IgD-negative memory B cell (primary cell): ENCODE measurements around the gene KCNMA1. TPM values are rescaled to one million over a fixed set of nuclear protein-coding genes. Genes with fewer than 3 reads are reported as not detected.

Experiments used
- H3K27ac Mint-ChIP-seq, 3 donors: one replicate each; pipeline ENCODE4 v1.8.0; 2020 to 2022; ENCODE audit warnings: mild to moderate bottlenecking in 3 of 3, mixed read lengths in 3 of 3, moderate library complexity in 1 of 3
- H3K27me3 Mint-ChIP-seq: one replicate; pipeline ENCODE4 v1.8.0; 2021; ENCODE audit warnings: mixed read lengths
- H3K36me3 Mint-ChIP-seq: one replicate; pipeline ENCODE4 v1.8.0; 2020; ENCODE audit warnings: mild to moderate bottlenecking, mixed read lengths
- H3K4me1 Mint-ChIP-seq, 3 donors: one replicate each; pipeline ENCODE4 v1.8.0; 2020 to 2022; ENCODE audit warnings: mixed read lengths in 3 of 3, mild to moderate bottlenecking in 1 of 3
- H3K4me3 Mint-ChIP-seq, 4 donors: one replicate each; pipeline ENCODE4 v1.8.0; 2020 to 2022; ENCODE audit warnings: mild to moderate bottlenecking in 4 of 4, mixed read lengths in 4 of 4, moderate library complexity in 3 of 4
- H3K9me3 Mint-ChIP-seq, 3 donors: one replicate each; pipeline ENCODE4 v1.8.0; 2020 to 2021; ENCODE audit warnings: mixed read lengths in 3 of 3, mild to moderate bottlenecking in 1 of 3
- polyA plus RNA-seq: library from polyadenylated mRNA; unstranded; fragments of 300-500 nt; fragmentation: Illumina TruSeq; gene quantifications from one replicate; pipeline ENCODE4 v1.2.3, GENCODE V29; 2021

KCNMA1 gene
- polyA plus RNA-seq, 1 donor from 2014 or later, result 5.5 TPM

DNA sequence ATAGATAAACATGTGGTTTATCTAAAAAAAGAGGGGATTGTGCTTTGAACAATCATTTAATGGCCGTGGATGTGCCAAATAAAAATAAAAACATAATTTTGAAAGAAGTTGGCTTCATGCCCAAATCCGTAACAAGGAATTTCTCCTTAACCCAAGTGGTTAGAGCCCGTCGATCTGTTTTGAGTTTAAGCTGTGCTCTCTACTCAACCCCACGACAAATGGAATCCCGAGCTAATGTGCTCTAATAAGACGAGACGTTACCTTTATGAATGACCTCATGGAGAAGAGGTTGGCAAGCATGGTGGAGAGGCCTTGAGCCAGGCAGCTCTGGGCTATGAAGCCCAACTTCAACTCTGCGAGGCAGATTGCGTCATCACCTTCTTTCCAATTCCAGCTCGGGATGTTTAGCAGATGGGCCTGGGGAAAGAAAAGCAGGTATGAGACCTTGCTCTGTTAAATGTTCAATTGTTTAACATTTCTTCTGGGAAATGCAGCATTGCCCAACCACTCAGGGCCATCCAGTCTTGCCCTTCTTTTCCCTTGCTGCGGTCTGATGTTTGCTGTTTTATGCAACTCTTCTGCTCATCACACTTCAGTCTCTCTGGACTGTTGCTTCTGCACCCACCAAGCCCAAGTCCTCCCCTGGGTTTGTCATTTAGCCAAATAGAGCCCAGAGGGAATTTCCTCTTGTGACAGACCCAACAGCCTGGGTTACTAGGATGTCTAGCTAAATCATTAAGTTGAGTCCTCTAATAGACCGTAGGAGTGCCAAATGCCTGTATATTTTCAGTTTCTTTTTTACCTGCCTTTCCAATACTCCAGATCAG, 564.6 kb downstream of the KCNMA1 start:
- Mint-ChIP-seq H3K36me3 (no peaks in the 10 kb centered on the region), H3K27ac (no peak overlapping the region)

DNA sequence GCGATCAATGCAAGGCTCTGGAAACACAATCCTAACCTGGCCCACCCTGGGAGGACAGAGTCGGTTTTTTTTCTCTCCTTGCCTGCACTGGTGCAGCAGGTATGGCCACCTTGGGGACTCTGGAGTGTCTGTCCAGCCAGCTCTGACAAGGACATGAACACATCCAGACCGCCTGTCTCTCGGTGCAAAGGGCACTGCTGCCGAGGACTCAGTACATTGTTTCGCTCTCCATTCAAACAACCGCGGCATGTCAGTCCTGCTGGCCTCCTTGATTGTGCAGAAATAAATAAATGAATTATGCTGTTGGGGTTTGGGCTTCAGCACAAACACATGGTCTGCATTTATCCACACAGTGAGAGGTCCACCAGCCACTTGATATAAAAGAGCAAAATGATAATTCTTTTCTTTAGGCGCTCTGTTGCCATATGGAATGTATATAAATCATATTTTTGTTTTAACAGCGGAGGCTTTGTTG, 565.2 kb downstream of the KCNMA1 start:
- Mint-ChIP-seq H3K9me3 (no peaks in the 10 kb centered on the region), H3K36me3 (no peaks in the 10 kb centered on the region), H3K4me1 (no peaks in the 10 kb centered on the region), H3K4me3 (no peak overlapping the region), H3K27ac (no peak overlapping the region), H3K27me3 (peaks cover 4% of the 10 kb centered on the region)

More for the DNA sequence above, 564.6 kb downstream of the KCNMA1 start:
- Mint-ChIP-seq H3K9me3 (no peaks in the 10 kb centered on the region), H3K4me1 (no peaks in the 10 kb centered on the region), H3K4me3 (no peak overlapping the region), H3K27me3 (peaks cover 4% of the 10 kb centered on the region)

DNA sequence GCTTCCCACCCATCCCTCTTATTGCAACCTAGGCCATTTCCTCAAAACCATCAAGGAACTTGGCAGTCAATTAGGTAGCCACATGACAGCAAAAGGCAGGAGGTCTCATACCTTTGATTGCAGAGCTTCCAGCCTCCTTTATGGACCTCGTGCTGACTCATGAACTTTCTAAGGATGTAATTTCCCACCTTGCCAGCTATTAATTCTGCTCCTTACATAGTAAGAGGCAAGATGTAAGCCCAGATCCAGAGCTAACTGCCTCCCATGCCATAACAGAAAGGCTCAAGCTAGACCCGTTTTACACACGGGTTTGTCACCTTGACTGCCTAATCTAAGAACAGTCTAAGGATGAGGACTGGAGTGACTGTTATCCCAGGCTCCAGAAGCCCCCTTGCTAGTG, 565.7 kb downstream of the KCNMA1 start:
- no peaks in the 10 kb centered on the region for H3K9me3 Mint-ChIP-seq
- H3K27ac Mint-ChIP-seq, result no peak overlapping the region
- H3K4me3 Mint-ChIP-seq, result no peak overlapping the region
- no peaks in the 10 kb centered on the region for H3K36me3 Mint-ChIP-seq
- H3K27me3 Mint-ChIP-seq, result peaks cover 4% of the 10 kb centered on the region
- no peaks in the 10 kb centered on the region for H3K4me1 Mint-ChIP-seq

DNA sequence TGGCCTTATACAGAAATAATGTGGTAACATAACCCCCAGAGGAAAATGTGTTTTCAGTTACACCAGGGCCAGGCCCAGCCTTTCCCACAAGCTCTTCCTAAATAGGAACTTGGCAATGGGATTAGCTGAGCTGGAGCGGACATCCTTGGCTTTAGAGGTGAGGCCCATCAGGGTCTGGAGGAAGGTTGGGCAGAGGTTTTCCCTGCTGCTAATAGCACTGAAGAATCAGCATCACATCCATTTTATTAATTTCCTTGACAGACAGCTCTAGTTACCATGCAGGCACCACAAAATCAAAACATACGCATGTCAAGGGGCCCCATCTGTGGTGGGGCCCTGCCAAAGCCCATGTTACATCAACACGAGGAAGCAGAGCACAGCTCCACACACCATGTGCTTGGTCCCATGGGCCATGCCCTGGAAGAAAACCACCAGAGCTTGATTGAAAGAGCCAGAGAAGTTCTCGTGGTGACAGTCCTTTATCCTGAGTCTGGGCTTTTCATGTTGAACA, 566.6 kb downstream of the KCNMA1 start:
- Mint-ChIP-seq H3K4me1 (no peaks in the 10 kb centered on the region), H3K27ac (no peak overlapping the region), H3K4me3 (no peak overlapping the region), H3K9me3 (no peaks in the 10 kb centered on the region), H3K27me3 (peaks cover 3% of the 10 kb centered on the region), H3K36me3 (no peaks in the 10 kb centered on the region)

DNA sequence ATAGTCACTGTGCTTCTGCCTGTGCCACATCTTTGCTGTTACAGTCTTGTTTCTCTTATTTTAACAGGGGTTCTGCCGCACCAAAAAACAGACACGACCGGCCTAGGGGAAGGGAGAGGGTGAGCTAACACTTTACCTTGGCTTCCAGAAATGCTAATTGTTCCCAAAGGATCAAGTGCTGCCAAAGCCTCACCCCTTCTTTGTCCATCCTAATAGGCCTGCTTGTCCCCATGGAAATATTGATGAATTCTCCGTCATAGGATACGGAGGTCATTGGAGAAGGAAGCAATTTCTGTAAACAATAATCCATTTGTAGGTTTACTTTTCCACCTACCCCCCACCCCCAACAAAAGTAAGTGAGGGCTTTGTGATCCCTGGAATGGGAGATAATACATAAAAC, 567.3 kb downstream of the KCNMA1 start:
- no peaks in the 10 kb centered on the region for H3K4me1 Mint-ChIP-seq
- H3K27ac Mint-ChIP-seq, result no peak overlapping the region
- H3K4me3 Mint-ChIP-seq, result no peak overlapping the region
- no peaks in the 10 kb centered on the region for H3K36me3 Mint-ChIP-seq
- no peaks in the 10 kb centered on the region for H3K9me3 Mint-ChIP-seq
- peaks cover 3% of the 10 kb centered on the region for H3K27me3 Mint-ChIP-seq

DNA sequence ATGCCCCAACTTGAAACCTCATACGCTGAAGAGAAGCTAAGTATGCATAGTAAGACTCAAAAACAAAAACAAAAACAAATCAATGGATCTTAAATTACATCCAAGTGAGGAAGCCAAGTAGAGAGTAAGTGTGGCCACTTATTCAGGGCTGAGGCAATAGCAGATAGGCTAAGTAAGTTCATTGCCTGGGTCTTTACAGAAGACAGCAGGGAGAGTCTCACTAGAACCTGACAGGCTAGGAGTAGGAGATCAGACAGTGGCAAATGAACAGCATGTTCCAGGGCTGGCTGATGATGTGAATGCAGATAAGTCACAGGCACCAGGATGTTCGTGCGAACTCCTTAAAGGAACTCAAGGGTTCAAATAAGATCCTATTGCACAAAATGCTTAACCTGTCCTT, 568.6 kb downstream of the KCNMA1 start:
- Mint-ChIP-seq H3K4me1 (no peaks in the 10 kb centered on the region), H3K36me3 (no peaks in the 10 kb centered on the region), H3K9me3 (no peaks in the 10 kb centered on the region), H3K27ac (no peak overlapping the region), H3K4me3 (no peak overlapping the region), H3K27me3 (peaks cover 3% of the 10 kb centered on the region)

DNA sequence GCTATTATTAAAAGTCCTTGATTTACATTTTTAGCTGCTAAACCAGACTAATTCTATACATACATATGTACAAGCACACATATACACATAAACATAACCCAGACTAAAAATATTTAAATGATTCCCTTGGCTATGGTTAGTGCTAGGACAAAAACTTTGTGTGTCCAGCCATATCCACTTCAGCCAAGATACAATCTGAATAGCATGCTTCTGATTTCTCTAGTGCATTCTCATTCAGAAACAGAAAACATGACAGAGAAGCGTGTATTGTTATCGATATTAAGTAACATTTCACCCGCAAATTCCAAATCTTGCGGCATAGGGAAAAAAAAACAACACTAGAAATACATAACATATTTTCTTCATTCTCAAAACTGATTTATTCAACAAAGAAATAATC, 569.3 kb downstream of the KCNMA1 start:
- Mint-ChIP-seq H3K27ac (no peak overlapping the region), H3K36me3 (no peaks in the 10 kb centered on the region), H3K4me3 (no peak overlapping the region), H3K4me1 (no peaks in the 10 kb centered on the region), H3K9me3 (no peaks in the 10 kb centered on the region), H3K27me3 (peaks cover 1% of the 10 kb centered on the region)

GRCh38 chr10:77062381-77062780, 575.2 kb downstream of the KCNMA1 start:
- Mint-ChIP-seq H3K27me3 (no peaks in the 10 kb centered on the region), H3K36me3 (peaks cover 2% of the 10 kb centered on the region), H3K9me3 (no peaks in the 10 kb centered on the region), H3K27ac (no peak overlapping the region), H3K4me3 (no peak overlapping the region), H3K4me1 (no peaks in the 10 kb centered on the region)

DNA sequence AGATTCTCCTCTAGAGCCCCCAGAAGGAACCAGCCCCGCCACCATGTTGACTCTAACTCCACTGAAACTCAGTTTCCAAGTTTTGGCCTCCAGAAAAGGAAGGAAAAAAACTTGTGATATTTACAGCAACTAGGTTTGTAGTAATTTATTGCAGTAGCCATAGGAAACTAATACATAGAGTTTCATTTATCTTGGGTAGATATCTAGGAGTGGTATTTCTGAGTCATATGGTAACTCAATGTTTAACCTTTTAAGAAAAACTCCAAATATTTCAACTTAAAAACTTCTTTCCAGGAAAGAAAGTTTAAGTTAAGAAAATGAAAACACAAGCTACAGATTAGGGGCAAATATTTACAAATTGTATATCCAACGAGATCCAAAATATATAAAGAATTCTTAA, 576.7 kb downstream of the KCNMA1 start:
- Mint-ChIP-seq H3K36me3 (peaks cover 2% of the 10 kb centered on the region), H3K9me3 (no peaks in the 10 kb centered on the region), H3K4me3 (no peak overlapping the region), H3K4me1 (no peaks in the 10 kb centered on the region), H3K27ac (no peak overlapping the region), H3K27me3 (no peaks in the 10 kb centered on the region)

DNA sequence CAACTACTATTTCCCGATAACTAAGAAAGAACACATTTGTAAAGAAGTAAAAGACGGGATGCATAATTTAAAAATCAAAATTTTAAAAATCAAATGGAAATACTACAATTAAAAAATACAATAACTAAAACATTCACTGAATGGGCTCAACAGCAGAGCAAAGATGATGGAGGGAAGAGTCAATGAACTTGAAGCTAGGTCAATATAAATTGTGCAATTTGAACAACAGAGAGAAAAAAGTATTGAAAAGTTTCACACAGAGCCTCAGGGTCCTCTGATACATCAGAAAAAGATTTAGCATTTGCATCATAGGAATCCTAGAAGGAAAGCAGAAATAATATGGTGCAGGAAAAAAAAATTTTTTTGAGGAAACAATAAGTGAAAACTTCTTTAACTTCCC, 581.0 kb downstream of the KCNMA1 start:
- no peaks in the 10 kb centered on the region for H3K4me1 Mint-ChIP-seq
- no peak overlapping the region for H3K27ac Mint-ChIP-seq
- H3K9me3 Mint-ChIP-seq, result no peaks in the 10 kb centered on the region
- no peak overlapping the region for H3K4me3 Mint-ChIP-seq
- no peaks in the 10 kb centered on the region for H3K27me3 Mint-ChIP-seq
- H3K36me3 Mint-ChIP-seq, result peaks cover 2% of the 10 kb centered on the region

DNA sequence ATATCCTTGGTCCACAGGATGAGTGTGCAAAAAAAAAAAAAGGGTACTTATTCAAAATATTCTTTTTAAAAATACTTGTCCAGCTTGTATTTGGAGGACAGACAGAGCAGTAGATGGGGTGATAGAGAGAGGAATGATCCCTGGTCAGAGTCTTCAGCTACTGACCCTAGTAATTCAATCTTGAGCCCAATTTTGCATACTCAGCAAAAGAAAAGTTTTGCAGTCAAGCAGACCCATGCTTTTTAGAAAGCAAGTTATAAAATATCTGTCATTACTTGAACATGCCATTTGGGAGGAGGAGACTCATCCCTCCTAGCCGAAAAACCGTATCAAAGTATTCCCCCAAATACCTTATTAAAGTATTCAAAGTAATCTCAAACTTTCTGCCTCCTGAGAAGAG, 585.0 kb downstream of the KCNMA1 start:
- Mint-ChIP-seq H3K4me1 (no peaks in the 10 kb centered on the region), H3K9me3 (no peaks in the 10 kb centered on the region), H3K27me3 (no peaks in the 10 kb centered on the region), H3K4me3 (no peak overlapping the region), H3K27ac (no peak overlapping the region), H3K36me3 (no peaks in the 10 kb centered on the region)

DNA sequence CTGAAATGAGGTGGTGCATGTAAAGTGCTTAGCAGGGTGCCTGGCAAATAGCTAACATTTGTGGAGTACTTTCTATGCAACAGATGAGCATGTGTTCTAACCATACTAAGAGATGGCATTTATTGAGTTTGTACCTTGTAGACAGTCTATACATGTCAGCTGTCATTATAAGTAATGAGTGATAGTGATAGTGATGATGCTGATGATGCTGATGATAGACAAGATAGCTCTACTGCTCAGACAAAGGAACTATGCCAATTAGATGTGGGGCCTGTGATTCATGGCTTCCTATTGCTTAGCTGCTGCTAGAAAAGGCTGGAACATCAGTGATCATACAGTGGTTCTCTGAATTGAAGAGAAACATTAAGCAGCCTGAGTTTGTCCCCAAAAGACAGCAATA, 585.8 kb downstream of the KCNMA1 start:
- no peaks in the 10 kb centered on the region for H3K36me3 Mint-ChIP-seq
- no peak overlapping the region for H3K27ac Mint-ChIP-seq
- H3K4me3 Mint-ChIP-seq, result no peak overlapping the region
- H3K4me1 Mint-ChIP-seq, result no peaks in the 10 kb centered on the region
- no peaks in the 10 kb centered on the region for H3K9me3 Mint-ChIP-seq
- no peaks in the 10 kb centered on the region for H3K27me3 Mint-ChIP-seq

GRCh38 chr10:77049896-77050295, 587.7 kb downstream of the KCNMA1 start:
- no peaks in the 10 kb centered on the region for H3K4me1 Mint-ChIP-seq
- no peak overlapping the region for H3K4me3 Mint-ChIP-seq
- H3K9me3 Mint-ChIP-seq, result no peaks in the 10 kb centered on the region
- H3K27me3 Mint-ChIP-seq, result no peaks in the 10 kb centered on the region
- H3K36me3 Mint-ChIP-seq, result peaks cover 2% of the 10 kb centered on the region
- H3K27ac Mint-ChIP-seq, result no peak overlapping the region

GRCh38 chr10:77049146-77049545, 588.5 kb downstream of the KCNMA1 start:
- H3K9me3 Mint-ChIP-seq, result no peaks in the 10 kb centered on the region
- no peak overlapping the region for H3K4me3 Mint-ChIP-seq
- no peaks in the 10 kb centered on the region for H3K27me3 Mint-ChIP-seq
- no peaks in the 10 kb centered on the region for H3K4me1 Mint-ChIP-seq
- H3K27ac Mint-ChIP-seq, result no peak overlapping the region
- H3K36me3 Mint-ChIP-seq, result peaks cover 2% of the 10 kb centered on the region

DNA sequence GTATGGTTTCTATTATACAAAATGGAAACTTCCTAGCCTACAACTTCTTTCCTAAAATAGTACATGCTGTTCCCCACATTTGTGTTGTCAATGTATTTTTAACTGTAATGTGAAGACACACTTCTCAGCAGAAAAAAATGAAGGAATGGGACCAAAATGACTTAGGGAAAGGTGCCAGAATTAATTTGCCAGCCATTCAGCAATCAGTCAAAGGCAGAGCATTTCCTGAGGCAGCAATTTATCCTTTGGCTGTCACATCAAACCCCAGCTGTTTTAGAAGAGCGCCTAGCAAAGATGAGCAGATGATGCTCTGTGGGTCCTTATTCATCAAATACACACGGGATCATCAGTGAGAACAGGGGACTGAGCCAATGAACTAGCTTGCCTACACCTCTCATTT, 592.5 kb downstream of the KCNMA1 start:
- Mint-ChIP-seq H3K4me3 (no peak overlapping the region), H3K27ac (no peak overlapping the region), H3K4me1 (peaks cover 0 to 5% (median 4%) of the 10 kb centered on the region in 3 donors), H3K36me3 (peaks cover 2% of the 10 kb centered on the region), H3K27me3 (no peaks in the 10 kb centered on the region), H3K9me3 (no peaks in the 10 kb centered on the region)

DNA sequence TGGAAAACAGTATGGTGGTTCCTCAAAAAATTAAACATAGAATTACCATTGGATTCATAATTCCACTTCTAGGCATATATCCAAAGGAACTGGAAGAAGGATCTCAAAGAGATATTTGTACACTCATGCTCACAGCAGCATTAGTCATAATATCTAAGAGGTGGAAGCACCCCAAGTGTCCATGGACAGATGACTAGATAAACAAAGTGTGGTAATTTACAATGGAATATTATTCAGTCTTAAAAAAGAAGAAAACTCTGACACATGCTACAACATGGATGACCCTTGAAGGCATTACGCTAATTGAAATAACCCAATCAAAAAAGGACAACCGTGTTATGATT, 594.2 kb downstream of the KCNMA1 start:
- Mint-ChIP-seq H3K9me3 (no peaks in the 10 kb centered on the region), H3K27me3 (no peaks in the 10 kb centered on the region), H3K27ac (no peak overlapping the region), H3K4me3 (no peak overlapping the region), H3K4me1 (peaks cover 0 to 5% (median 4%) of the 10 kb centered on the region in 3 donors), H3K36me3 (peaks cover 2% of the 10 kb centered on the region)
